CD4-positive, alpha-beta memory T cell (primary cell): ENCODE results near the gene EPN1. TPM values are rescaled to one million over a fixed set of nuclear protein-coding genes. Genes with fewer than 3 reads are reported as not detected.

ENCODE experiments used
- CTCF ChIA-PET: fragments of 350-600 bp; sonication (Branson Sonifier 250); formaldehyde crosslinking; loops from one replicate; lab custom pipeline; 2021; ENCODE audit warnings: inconsistent platforms; ENCODE audit not compliant: partially characterized antibody; lab: Charles Lee
- POLR2A ChIA-PET: fragments of 350-600 bp; sonication (Branson Sonifier 250); formaldehyde crosslinking; loops from one replicate; lab custom pipeline; 2021; ENCODE audit not compliant: partially characterized antibody; lab: Charles Lee
- DNase-seq, 5 donors: peaks; one replicate each; pipeline versions ENCODE4 v3.0.0 to v3.0.0-alpha.2; 2020 to 2022; ENCODE audit warnings: mixed read lengths in 1 of 5
- H3K27ac ChIP-seq: one replicate; pipeline ENCODE4 v1.7.0; 2013; ENCODE audit warnings: low read depth, low read length
- H3K27me3 ChIP-seq: 2 replicates; pipeline ENCODE4 v1.7.0; 2013; ENCODE audit warnings: mild to moderate bottlenecking, low read length, moderate library complexity; ENCODE audit not compliant: insufficient read depth
- H3K36me3 ChIP-seq: 2 replicates; pipeline ENCODE4 v1.7.0; 2013; ENCODE audit warnings: mild to moderate bottlenecking, low read length, moderate library complexity; ENCODE audit not compliant: insufficient read depth
- H3K4me1 ChIP-seq: 2 replicates; pipeline ENCODE4 v1.7.0; 2013; ENCODE audit warnings: mild to moderate bottlenecking, low read length, moderate library complexity; ENCODE audit not compliant: insufficient read depth
- H3K4me3 ChIP-seq, 2 donors: one replicate each; pipeline ENCODE4 v1.7.0; 2013; ENCODE audit warnings: low read length in 2 of 2, mild to moderate bottlenecking in 1 of 2
- H3K9me3 ChIP-seq, 2 donors: one replicate each; pipeline ENCODE4 v1.7.0; 2013; ENCODE audit warnings: low read length in 2 of 2, control low read depth in 1 of 2; ENCODE audit not compliant: control insufficient read depth in 1 of 2
- H3K27ac Mint-ChIP-seq, 7 donors: one replicate each; pipeline ENCODE4 v1.8.0; 2020 to 2021; ENCODE audit warnings: mixed read lengths in 7 of 7, mild to moderate bottlenecking in 6 of 7, inconsistent platforms in 3 of 7, moderate library complexity in 3 of 7
- H3K27me3 Mint-ChIP-seq, 2 donors: one replicate each; pipeline ENCODE4 v1.8.0; 2020 to 2021; ENCODE audit warnings: mixed read lengths in 2 of 2
- H3K36me3 Mint-ChIP-seq, 2 donors: one replicate each; pipeline ENCODE4 v1.8.0; 2020 to 2021; ENCODE audit warnings: mixed read lengths in 2 of 2, inconsistent platforms in 1 of 2, mild to moderate bottlenecking in 1 of 2
- H3K4me1 Mint-ChIP-seq, 4 donors: one replicate each; pipeline ENCODE4 v1.8.0; 2020 to 2021; ENCODE audit warnings: mixed read lengths in 4 of 4, mild to moderate bottlenecking in 1 of 4
- H3K4me3 Mint-ChIP-seq, 8 donors: one replicate each; pipeline ENCODE4 v1.8.0; 2020 to 2021; ENCODE audit warnings: mixed read lengths in 8 of 8, mild to moderate bottlenecking in 7 of 8, moderate library complexity in 6 of 8, inconsistent platforms in 3 of 8
- H3K9me3 Mint-ChIP-seq, 8 donors: one replicate each; pipeline ENCODE4 v1.8.0; 2020 to 2021; ENCODE audit warnings: mixed read lengths in 8 of 8, mild to moderate bottlenecking in 5 of 8, inconsistent platforms in 3 of 8, moderate library complexity in 1 of 8
- intact Hi-C: fragments of 100-400 bp; cut with micrococcal nuclease; formaldehyde crosslinking; loops from one replicate; pipeline ENCODE4 v1.15.1; 2023
- polyA plus RNA-seq, 2 donors: library from polyadenylated mRNA; unstranded; fragments of 300-500 nt; fragmentation: Illumina TruSeq; gene quantifications; one replicate each; pipeline ENCODE4 v1.2.3, GENCODE V29; 2021
- total RNA-seq, 2 experiments: library from RNA; stranded (reverse); gene quantifications; one replicate each; pipeline ENCODE4 v1.2.3, GENCODE V29; 2021

EPN1 gene
- total and polyA plus RNA-seq, 4 experiments from 2014 or later = 3.9 to 56.9 (median 34.7) TPM

DNA sequence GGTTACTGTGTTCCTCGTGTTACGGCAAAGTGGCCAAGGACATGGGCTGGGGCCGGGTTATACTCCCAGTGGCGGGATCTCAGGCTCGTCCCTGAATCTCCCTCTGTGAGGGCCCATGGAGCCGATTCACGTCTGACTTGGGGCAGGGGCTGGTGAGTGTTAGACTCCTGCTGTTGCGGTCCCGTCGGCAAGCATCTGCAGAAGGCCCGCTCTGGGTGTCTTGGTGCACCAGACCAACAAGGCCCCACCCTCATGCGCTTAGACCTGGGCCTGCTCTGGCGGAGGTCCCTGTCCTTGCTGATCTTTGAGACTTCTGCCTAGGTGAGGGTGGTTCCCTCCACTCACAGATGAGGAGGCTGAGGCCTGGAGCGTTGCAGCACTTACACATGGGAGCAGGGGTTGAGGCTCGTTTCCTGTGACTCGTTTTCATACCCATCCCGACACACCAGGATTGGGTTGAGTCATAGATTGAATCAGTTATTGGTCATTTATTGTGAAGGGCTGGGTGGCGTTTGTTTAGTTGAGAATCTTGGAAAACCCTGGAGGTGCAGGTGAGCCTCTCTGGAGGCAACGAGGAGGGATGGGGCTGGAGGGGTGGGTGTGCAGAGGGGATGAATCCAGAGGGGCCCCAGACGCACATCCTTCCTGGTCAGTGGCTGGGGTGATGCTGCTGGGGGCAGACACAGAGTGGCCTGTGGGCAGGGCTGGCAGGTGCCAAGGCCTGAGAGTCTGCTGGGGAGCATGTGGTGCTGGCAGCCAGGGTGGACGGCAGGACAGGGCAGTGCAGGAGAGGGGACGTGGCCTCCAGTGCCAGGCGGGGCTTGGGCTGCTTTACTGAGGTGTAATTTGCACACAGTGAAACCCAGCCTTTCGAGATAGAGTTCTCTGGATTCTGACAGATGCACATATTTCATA lies 4.6 kb downstream of the EPN1 start:
- Mint-ChIP-seq H3K27ac (peak overlapping the region in 2 of 7 donors; percentile 18 to 26), H3K4me3 (no peak overlapping the region), H3K9me3 (no peaks in the 10 kb centered on the region), H3K4me1 (peaks cover 28 to 67% (median 38%) of the 10 kb centered on the region in 4 donors), H3K36me3 (peaks cover 18 to 60% of the 10 kb centered on the region in 2 donors), H3K27me3 (no peaks in the 10 kb centered on the region)
- ChIA-PET POLR2A (no interaction called here), CTCF (no interaction called here)
- Histone ChIP-seq H3K27me3 (no peaks in the 10 kb centered on the region), H3K9me3 (no peaks in the 10 kb centered on the region), H3K4me1 (peaks cover 51% of the 10 kb centered on the region), H3K4me3 (no peak overlapping the region), H3K27ac (no peak overlapping the region), H3K36me3 (peaks cover 42% of the 10 kb centered on the region)
- intact Hi-C loops = no loop called here
- DNase-seq = peak in 1 of 5 donors; percentile 35

DNA sequence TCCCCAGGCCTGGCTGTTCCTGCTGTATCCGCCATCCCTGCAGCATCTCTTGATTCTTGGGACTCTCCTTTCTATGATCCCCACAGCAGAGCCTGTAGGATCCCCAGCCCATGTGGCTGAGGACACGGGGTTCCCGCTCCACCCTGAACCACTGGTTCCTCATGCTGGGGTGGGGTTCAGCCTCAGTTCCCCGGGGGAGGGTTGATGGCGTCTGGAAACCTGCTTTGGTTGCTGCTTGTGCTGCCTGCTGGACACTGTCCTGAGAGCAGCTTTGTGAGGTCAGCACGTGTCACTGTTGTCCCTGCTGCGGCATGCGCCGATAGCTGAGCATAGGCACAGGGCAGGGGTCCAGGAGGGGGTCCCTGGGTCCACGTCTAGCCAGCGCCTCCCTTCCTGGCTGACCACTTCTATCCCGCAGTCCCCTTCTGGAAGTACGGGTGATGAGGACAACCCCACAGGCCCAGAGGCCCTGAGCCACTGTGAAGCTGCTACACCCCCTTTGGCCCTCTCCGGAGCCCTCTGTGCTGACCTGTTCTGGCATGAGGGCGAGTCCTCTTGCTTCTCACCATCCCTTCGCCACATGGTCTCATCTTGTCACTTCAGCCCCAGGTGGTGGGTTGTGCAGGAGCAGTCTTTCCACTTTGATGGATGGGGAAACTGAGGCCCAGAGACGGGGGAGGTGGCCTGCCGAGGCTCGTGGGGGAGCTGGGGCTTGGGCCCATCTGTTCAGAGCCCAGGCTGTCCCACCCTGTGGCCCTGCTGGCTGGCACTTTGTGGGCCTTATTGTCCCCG lies 5.5 kb downstream of the EPN1 start:
- intact Hi-C loops = no loop called here
- no peaks in the 10 kb centered on the region for H3K9me3 Mint-ChIP-seq
- H3K27me3 ChIP-seq = no peaks in the 10 kb centered on the region
- H3K36me3 Mint-ChIP-seq = peaks cover 18 to 61% of the 10 kb centered on the region in 2 donors
- peaks cover 26 to 67% (median 35%) of the 10 kb centered on the region in 4 donors for H3K4me1 Mint-ChIP-seq
- no peaks in the 10 kb centered on the region for H3K27me3 Mint-ChIP-seq
- peak in 1 of 5 donors; percentile 33 for DNase-seq
- no peak overlapping the region for H3K27ac ChIP-seq
- H3K36me3 ChIP-seq = peaks cover 47% of the 10 kb centered on the region
- peaks cover 49% of the 10 kb centered on the region for H3K4me1 ChIP-seq
- peak overlapping the region in 2 of 7 donors; percentile 15 to 42 for H3K27ac Mint-ChIP-seq
- no peak overlapping the region for H3K4me3 Mint-ChIP-seq
- POLR2A ChIA-PET = no interaction called here
- CTCF ChIA-PET = no interaction called here
- no peak overlapping the region for H3K4me3 ChIP-seq
- H3K9me3 ChIP-seq = no peaks in the 10 kb centered on the region

- Mint-ChIP-seq H3K27ac (no peak overlapping the region), H3K27me3 (no peaks in the 10 kb centered on the region), H3K4me1 (peaks cover 20 to 64% (median 27%) of the 10 kb centered on the region in 4 donors), H3K4me3 (no peak overlapping the region), H3K36me3 (peaks cover 18 to 63% of the 10 kb centered on the region in 2 donors), H3K9me3 (no peaks in the 10 kb centered on the region)
- Histone ChIP-seq H3K36me3 (peaks cover 55% of the 10 kb centered on the region), H3K27ac (no peak overlapping the region), H3K4me3 (no peak overlapping the region), H3K4me1 (peaks cover 41% of the 10 kb centered on the region), H3K27me3 (no peaks in the 10 kb centered on the region), H3K9me3 (no peaks in the 10 kb centered on the region)
- POLR2A ChIA-PET = no interaction called here
- CTCF ChIA-PET = interaction anchor here (1.0 kb wide), 1 partner anchor 10 kb away, joined by 3 read pairs; no protein-coding TSS in a partner anchor
- intact Hi-C loops = no loop called here
- no peak for DNase-seq
These were observed 6.4 kb downstream of the EPN1 start for GRCh38 chr19:55681131-55682092.

GRCh38 chr19:55683449-55684261 lies 8.6 kb downstream of the EPN1 start:
- H3K4me3 ChIP-seq = no peak overlapping the region
- H3K4me1 Mint-ChIP-seq = peaks cover 4 to 42% (median 10%) of the 10 kb centered on the region in 4 donors
- no peak overlapping the region for H3K27ac Mint-ChIP-seq
- DNase-seq = no peak
- ChIA-PET CTCF (no interaction called here), POLR2A (no interaction called here)
- no peaks in the 10 kb centered on the region for H3K9me3 Mint-ChIP-seq
- peaks cover 10 to 62% of the 10 kb centered on the region in 2 donors for H3K36me3 Mint-ChIP-seq
- no peak overlapping the region for H3K27ac ChIP-seq
- intact Hi-C loops = no loop called here
- H3K4me3 Mint-ChIP-seq = no peak overlapping the region
- H3K36me3 ChIP-seq = peaks cover 62% of the 10 kb centered on the region
- H3K27me3 Mint-ChIP-seq = no peaks in the 10 kb centered on the region
- H3K9me3 ChIP-seq = no peaks in the 10 kb centered on the region
- H3K4me1 ChIP-seq = peaks cover 19% of the 10 kb centered on the region
- H3K27me3 ChIP-seq = no peaks in the 10 kb centered on the region

GRCh38 chr19:55684946-55685681 lies 10.1 kb downstream of the EPN1 start:
- POLR2A ChIA-PET = no interaction called here
- H3K36me3 Mint-ChIP-seq = peaks cover 7 to 55% of the 10 kb centered on the region in 2 donors

GRCh38 chr19:55685776-55686175 lies 10.8 kb downstream of the EPN1 start:
- Histone ChIP-seq H3K27ac (no peak overlapping the region), H3K27me3 (no peaks in the 10 kb centered on the region), H3K4me3 (no peak overlapping the region), H3K4me1 (peaks cover under 1% of the 10 kb centered on the region), H3K9me3 (no peaks in the 10 kb centered on the region), H3K36me3 (peaks cover 61% of the 10 kb centered on the region)
- ChIA-PET POLR2A (no interaction called here), CTCF (no interaction called here)
- no peaks in the 10 kb centered on the region for H3K9me3 Mint-ChIP-seq
- no peaks in the 10 kb centered on the region for H3K27me3 Mint-ChIP-seq
- DNase-seq = no peak
- peak overlapping the region in 2 of 7 donors; percentile 8 to 29 for H3K27ac Mint-ChIP-seq
- no peak overlapping the region for H3K4me3 Mint-ChIP-seq
- H3K36me3 Mint-ChIP-seq = peaks cover 3 to 52% of the 10 kb centered on the region in 2 donors
- intact Hi-C loops = no loop called here
- peaks cover 0 to 22% (median 4%) of the 10 kb centered on the region in 4 donors for H3K4me1 Mint-ChIP-seq

More at GRCh38 chr19:55684946-55685681, 10.1 kb downstream of the EPN1 start:
- CTCF ChIA-PET = no interaction called here
- Mint-ChIP-seq H3K27me3 (no peaks in the 10 kb centered on the region), H3K27ac (no peak overlapping the region), H3K4me1 (peaks cover 0 to 29% (median 4%) of the 10 kb centered on the region in 4 donors), H3K9me3 (no peaks in the 10 kb centered on the region), H3K4me3 (no peak overlapping the region)
- H3K4me3 ChIP-seq = no peak overlapping the region
- no peak for DNase-seq
- H3K27me3 ChIP-seq = no peaks in the 10 kb centered on the region
- H3K27ac ChIP-seq = no peak overlapping the region
- peaks cover 7% of the 10 kb centered on the region for H3K4me1 ChIP-seq
- H3K36me3 ChIP-seq = peaks cover 62% of the 10 kb centered on the region
- intact Hi-C loops = no loop called here
- H3K9me3 ChIP-seq = no peaks in the 10 kb centered on the region
